SW 1271 (cell line): ENCODE results near the gene PUS3.
A peak's percentile ranks its signal among the peaks of the same experiment; 100 is the strongest.

Source experiments
- DNase-seq, 2 experiments: peaks; one replicate each; lab custom pipeline; 2025; lab: John Stamatoyannopoulos, UW

PUS3 gene

GRCh38 chr11:125941267-125941618 is 38.2 kb upstream of the PUS3 start:
- no peak for DNase-seq

GRCh38 chr11:125940145-125940544 is 37.1 kb upstream of the PUS3 start:
- no peak for DNase-seq

- DNase-seq, result no peak
Observed at GRCh38 chr11:125939081-125939521, 36.1 kb upstream of the PUS3 start.

- no peak for DNase-seq
Observed at GRCh38 chr11:125938418-125938817, 35.4 kb upstream of the PUS3 start.

- DNase-seq, result no peak
Observed at GRCh38 chr11:125935618-125936199, 32.7 kb upstream of the PUS3 start.

GRCh38 chr11:125935056-125935455 is 32.0 kb upstream of the PUS3 start:
- no peak for DNase-seq

GRCh38 chr11:125934473-125934872 is 31.5 kb upstream of the PUS3 start:
- DNase-seq, result no peak

GRCh38 chr11:125933030-125933813 is 30.2 kb upstream of the PUS3 start:
- DNase-seq, result no peak

- no peak for DNase-seq
Observed at GRCh38 chr11:125932301-125932700, 29.3 kb upstream of the PUS3 start.

GRCh38 chr11:125931668-125932067 is 28.7 kb upstream of the PUS3 start:
- DNase-seq, result no peak

- no peak for DNase-seq
Observed at GRCh38 chr11:125931116-125931515, 28.1 kb upstream of the PUS3 start.

- DNase-seq, result no peak
Observed at GRCh38 chr11:125930076-125930450, 27.1 kb upstream of the PUS3 start.

- DNase-seq, result no peak
Observed at GRCh38 chr11:125929445-125930075, 26.6 kb upstream of the PUS3 start.

- no peak for DNase-seq
Observed at GRCh38 chr11:125926682-125927081, 23.7 kb upstream of the PUS3 start.

- no peak for DNase-seq
Observed at GRCh38 chr11:125925804-125926203, 22.8 kb upstream of the PUS3 start.

GRCh38 chr11:125925247-125925740 is 22.3 kb upstream of the PUS3 start:
- no peak for DNase-seq

- no peak for DNase-seq
Observed at GRCh38 chr11:125924384-125925007, 21.5 kb upstream of the PUS3 start.

- no peak for DNase-seq
Observed at GRCh38 chr11:125923633-125924032, 20.6 kb upstream of the PUS3 start.

GRCh38 chr11:125923012-125923579 is 20.1 kb upstream of the PUS3 start:
- peak; percentile 20 to 66 for DNase-seq

GRCh38 chr11:125922156-125922555 is 19.1 kb upstream of the PUS3 start:
- DNase-seq, result no peak

- DNase-seq, result no peak
Observed at GRCh38 chr11:125921042-125921441, 18.0 kb upstream of the PUS3 start.

- no peak for DNase-seq
Observed at GRCh38 chr11:125918140-125918840, 15.3 kb upstream of the PUS3 start.
